ENCODE measurements around the gene CACNA1A. TPM values are rescaled to one million over a fixed set of nuclear protein-coding genes. Genes with fewer than 3 reads are reported as not detected.
A peak's percentile ranks its signal among the peaks of the same experiment; 100 is the strongest.

The CACNA1A gene
- polyA plus RNA-seq, 2 of the 4 experiments (the other 2 are of a cell fraction) = 0.27 to 0.71 TPM

GRCh38 chr19:13241231-13242104, 264.8 kb downstream of the CACNA1A start:
- H3K4me1 ChIP-seq = no peaks in the 10 kb centered on the region
- ATAC-seq (peak in 1 of 2 experiments; percentile 49; a peak in 2 of 6 replicates), DNase-seq (ENCODE audit: low read depth in 1 of 2, low spot score in 1 of 2) (no peak), FAIRE-seq (no peak)
- H3K4me2 ChIP-seq = no peak overlapping the region
- no peak overlapping the region for H3K27ac ChIP-seq
- POLR2A ChIA-PET = no interaction called here
- no peak overlapping the region for H3K4me3 ChIP-seq
- CTCF ChIA-PET = no interaction called here
- WGBS (ENCODE audit: missing lambda C conversion rate) = 75% methylated on average over 20 of the region's 25 CpGs
- TF ChIP-seq MYC (IDR thresholded peaks at IDR 0.05; ENCODE audit: borderline replicate concordance, low read length) = no peak
- no peak for TF ChIP-seq MAZ (IDR thresholded peaks at IDR 0.05; ENCODE audit: borderline replicate concordance, low read depth, low read length)
- TF ChIP-seq ZSCAN20 (CRISPR knock-in tag; IDR thresholded peaks at IDR 0.05) = no peak
- TF ChIP-seq POLR2AphosphoS2 (conservative IDR thresholded peaks at IDR 0.05; ENCODE audit: low read length) = no peak
- no peak for TF ChIP-seq SREBF2 (IDR thresholded peaks at IDR 0.05)
- no peak for TF ChIP-seq ZNF302 (CRISPR knock-in tag; IDR thresholded peaks at IDR 0.05)
- no peak for TF ChIP-seq POLR2A (IDR thresholded peaks at IDR 0.05; ENCODE audit: low read length)
- no peak for TF ChIP-seq ELK1 (IDR thresholded peaks at IDR 0.05; ENCODE audit: low read depth, low read length)
- no peak for TF ChIP-seq HOXA7 (CRISPR knock-in tag; IDR thresholded peaks at IDR 0.05)
- no peak for TF ChIP-seq HDAC2 (IDR thresholded peaks at IDR 0.05)
- no peak for TF ChIP-seq ESRRA (IDR thresholded peaks at IDR 0.05; ENCODE audit: borderline replicate concordance, low read length)
- no peak for TF ChIP-seq EHF (CRISPR knock-in tag; IDR thresholded peaks at IDR 0.05)
- H3K9me3 ChIP-seq = 0 out of 3 replicates have a peak, but pooled peaks cover 3% of the 10 kb centered on the region

- TF ChIP-seq BHLHE40 (IDR thresholded peaks at IDR 0.05; ENCODE audit: low read depth, low read length) = no peak
- TF ChIP-seq ZSCAN20 (CRISPR knock-in tag; IDR thresholded peaks at IDR 0.05) = no peak
- TF ChIP-seq, protein P1, sequence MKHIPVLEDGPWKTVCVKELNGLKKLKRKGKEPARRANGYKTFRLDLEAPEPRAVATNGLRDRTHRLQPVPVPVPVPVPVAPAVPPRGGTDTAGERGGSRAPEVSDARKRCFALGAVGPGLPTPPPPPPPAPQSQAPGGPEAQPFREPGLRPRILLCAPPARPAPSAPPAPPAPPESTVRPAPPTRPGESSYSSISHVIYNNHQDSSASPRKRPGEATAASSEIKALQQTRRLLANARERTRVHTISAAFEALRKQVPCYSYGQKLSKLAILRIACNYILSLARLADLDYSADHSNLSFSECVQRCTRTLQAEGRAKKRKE (CRISPR knock-in tag; IDR thresholded peaks at IDR 0.05; ENCODE audit: low read depth) = no peak
- TF ChIP-seq MAX (IDR thresholded peaks at IDR 0.05) = no peak
- no peak for TF ChIP-seq TP53 (CRISPR knock-in tag; IDR thresholded peaks at IDR 0.05)
- no peak for TF ChIP-seq CHD2 (IDR thresholded peaks at IDR 0.05; ENCODE audit: low read length, partially characterized antibody)
- H3K27ac ChIP-seq = no peak overlapping the region
- H3K4me3 ChIP-seq = no peak overlapping the region
- ChIA-PET POLR2A (no interaction called here), CTCF (no interaction called here)
- no peak overlapping the region for H3K4me2 ChIP-seq
- H3K4me1 ChIP-seq = no peaks in the 10 kb centered on the region
- DNase-seq (ENCODE audit: low read depth in 1 of 2, low spot score in 1 of 2) (no peak), ATAC-seq (no peak), FAIRE-seq (no peak)
- 74% methylated on average over 5 of the region's 9 CpGs for WGBS (ENCODE audit: missing lambda C conversion rate)
- peaks cover 11% of the 10 kb centered on the region for H3K9me3 ChIP-seq
Observed at GRCh38 chr19:13240312-13241022, 265.8 kb downstream of the CACNA1A start.

GRCh38 chr19:13238891-13239534, 267.3 kb downstream of the CACNA1A start:
- FAIRE-seq (no peak), ATAC-seq (no peak)
- POLR2A ChIA-PET = no interaction called here
- TF ChIP-seq CEBPB (IDR thresholded peaks at IDR 0.05) = no peak
- TF ChIP-seq RCOR1 (IDR thresholded peaks at IDR 0.05; ENCODE audit: low read depth, low read length) = no peak
- TF ChIP-seq, protein P2, sequence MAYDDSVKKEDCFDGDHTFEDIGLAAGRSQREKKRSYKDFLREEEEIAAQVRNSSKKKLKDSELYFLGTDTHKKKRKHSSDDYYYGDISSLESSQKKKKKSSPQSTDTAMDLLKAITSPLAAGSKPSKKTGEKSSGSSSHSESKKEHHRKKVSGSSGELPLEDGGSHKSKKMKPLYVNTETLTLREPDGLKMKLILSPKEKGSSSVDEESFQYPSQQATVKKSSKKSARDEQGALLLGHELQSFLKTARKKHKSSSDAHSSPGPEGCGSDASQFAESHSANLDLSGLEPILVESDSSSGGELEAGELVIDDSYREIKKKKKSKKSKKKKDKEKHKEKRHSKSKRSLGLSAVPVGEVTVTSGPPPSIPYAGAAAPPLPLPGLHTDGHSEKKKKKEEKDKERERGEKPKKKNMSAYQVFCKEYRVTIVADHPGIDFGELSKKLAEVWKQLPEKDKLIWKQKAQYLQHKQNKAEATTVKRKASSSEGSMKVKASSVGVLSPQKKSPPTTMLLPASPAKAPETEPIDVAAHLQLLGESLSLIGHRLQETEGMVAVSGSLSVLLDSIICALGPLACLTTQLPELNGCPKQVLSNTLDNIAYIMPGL (CRISPR knock-in tag; IDR thresholded peaks at IDR 0.05; ENCODE audit: borderline replicate concordance) = no peak
- TF ChIP-seq EHMT2 (IDR thresholded peaks at IDR 0.05; ENCODE audit: low read depth) = no peak
- TF ChIP-seq, protein P3, sequence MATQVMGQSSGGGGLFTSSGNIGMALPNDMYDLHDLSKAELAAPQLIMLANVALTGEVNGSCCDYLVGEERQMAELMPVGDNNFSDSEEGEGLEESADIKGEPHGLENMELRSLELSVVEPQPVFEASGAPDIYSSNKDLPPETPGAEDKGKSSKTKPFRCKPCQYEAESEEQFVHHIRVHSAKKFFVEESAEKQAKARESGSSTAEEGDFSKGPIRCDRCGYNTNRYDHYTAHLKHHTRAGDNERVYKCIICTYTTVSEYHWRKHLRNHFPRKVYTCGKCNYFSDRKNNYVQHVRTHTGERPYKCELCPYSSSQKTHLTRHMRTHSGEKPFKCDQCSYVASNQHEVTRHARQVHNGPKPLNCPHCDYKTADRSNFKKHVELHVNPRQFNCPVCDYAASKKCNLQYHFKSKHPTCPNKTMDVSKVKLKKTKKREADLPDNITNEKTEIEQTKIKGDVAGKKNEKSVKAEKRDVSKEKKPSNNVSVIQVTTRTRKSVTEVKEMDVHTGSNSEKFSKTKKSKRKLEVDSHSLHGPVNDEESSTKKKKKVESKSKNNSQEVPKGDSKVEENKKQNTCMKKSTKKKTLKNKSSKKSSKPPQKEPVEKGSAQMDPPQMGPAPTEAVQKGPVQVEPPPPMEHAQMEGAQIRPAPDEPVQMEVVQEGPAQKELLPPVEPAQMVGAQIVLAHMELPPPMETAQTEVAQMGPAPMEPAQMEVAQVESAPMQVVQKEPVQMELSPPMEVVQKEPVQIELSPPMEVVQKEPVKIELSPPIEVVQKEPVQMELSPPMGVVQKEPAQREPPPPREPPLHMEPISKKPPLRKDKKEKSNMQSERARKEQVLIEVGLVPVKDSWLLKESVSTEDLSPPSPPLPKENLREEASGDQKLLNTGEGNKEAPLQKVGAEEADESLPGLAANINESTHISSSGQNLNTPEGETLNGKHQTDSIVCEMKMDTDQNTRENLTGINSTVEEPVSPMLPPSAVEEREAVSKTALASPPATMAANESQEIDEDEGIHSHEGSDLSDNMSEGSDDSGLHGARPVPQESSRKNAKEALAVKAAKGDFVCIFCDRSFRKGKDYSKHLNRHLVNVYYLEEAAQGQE (IDR thresholded peaks at IDR 0.05) = no peak
- TF ChIP-seq MYC (IDR thresholded peaks at IDR 0.05; ENCODE audit: borderline replicate concordance, low read length) = no peak

More at GRCh38 chr19:13238891-13239534, 267.3 kb downstream of the CACNA1A start:
- Histone ChIP-seq H3K27ac (no peak overlapping the region), H3K4me2 (no peak overlapping the region), H3K9me3 (peaks cover 15% of the 10 kb centered on the region), H3K4me1 (no peaks in the 10 kb centered on the region), H3K4me3 (no peak overlapping the region)
- 62% methylated on average over 8 of the region's 13 CpGs for WGBS (ENCODE audit: missing lambda C conversion rate)
- CTCF ChIA-PET = interaction anchor here (1.9 kb wide), 1 partner anchor 11 kb away, joined by 6 read pairs; no protein-coding TSS in a partner anchor
- DNase-seq (ENCODE audit: low read depth in 1 of 2, low spot score in 1 of 2) = no peak
